Renal cortical epithelial cell (primary cell): ENCODE measurements around the gene PRKAR1B. TPM values are rescaled to one million over a fixed set of nuclear protein-coding genes. Genes with fewer than 3 reads are reported as not detected.

ENCODE experiments used
- DNase-seq: peaks from one replicate; pipeline ENCODE4 v3.0.0-alpha.2; 2011; ENCODE audit warnings: low read depth
- total RNA-seq: library from RNA; depleted of rRNA; stranded (reverse); fragments of >200 nt; gene quantifications from 2 replicates; pipeline ENCODE4 v1.2.3, GENCODE V29; 2014

The PRKAR1B gene
- total RNA-seq, 1 donor from 2014 or later, result 35.7 TPM

GRCh38 chr7:691361-692045 lies 35.6 kb downstream of the PRKAR1B start:
- no peak for DNase-seq

- DNase-seq, result no peak
Measured at GRCh38 chr7:690478-691360, 36.4 kb downstream of the PRKAR1B start.

GRCh38 chr7:685540-685939 lies 41.5 kb downstream of the PRKAR1B start:
- DNase-seq, result no peak

DNA sequence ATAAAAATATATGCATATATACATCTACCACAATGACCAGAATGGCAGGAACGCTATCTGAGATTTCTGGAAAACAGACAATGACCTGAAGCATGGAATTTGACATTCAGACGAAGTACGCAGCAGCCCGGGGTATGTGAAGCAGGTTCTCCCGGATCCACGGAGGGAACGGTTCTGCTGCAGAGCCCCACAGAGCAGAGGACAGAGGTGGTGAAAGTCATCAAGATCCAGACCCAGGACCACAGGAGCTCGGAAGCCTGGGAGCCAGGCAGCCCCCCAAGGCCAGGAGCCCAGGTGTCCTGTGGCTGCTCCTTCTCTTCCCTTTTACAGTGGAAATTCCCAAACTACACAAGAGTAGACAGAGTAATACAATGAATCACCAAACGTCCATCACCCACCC lies 42.7 kb downstream of the PRKAR1B start:
- DNase-seq, result no peak

- no peak for DNase-seq
Measured at GRCh38 chr7:683526-684205, 43.4 kb downstream of the PRKAR1B start.

DNA sequence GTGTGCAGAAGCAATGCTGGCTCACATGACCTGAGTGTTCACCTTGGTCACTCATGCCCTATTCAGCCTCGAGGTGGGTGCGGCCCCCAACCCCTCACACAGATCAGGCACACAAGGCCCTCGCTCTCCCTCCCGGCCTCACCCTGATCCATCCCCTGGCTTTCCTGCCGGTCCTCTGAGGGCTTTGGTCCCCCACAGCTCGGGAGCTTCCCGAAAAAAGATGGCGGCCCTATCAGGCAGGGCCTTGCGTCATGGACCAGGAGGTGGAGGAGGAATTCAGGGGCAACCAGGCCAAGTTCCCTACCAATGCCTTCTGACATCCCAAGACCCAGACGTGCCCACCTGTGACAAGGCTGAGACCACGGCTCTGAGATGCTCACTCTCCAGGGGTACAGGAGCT lies 44.3 kb downstream of the PRKAR1B start:
- no peak for DNase-seq

GRCh38 chr7:681551-682307 lies 45.4 kb downstream of the PRKAR1B start:
- DNase-seq, result no peak

GRCh38 chr7:680411-681127 lies 46.5 kb downstream of the PRKAR1B start:
- no peak for DNase-seq

- no peak for DNase-seq
Measured at GRCh38 chr7:676972-677385, 50.1 kb downstream of the PRKAR1B start.

DNA sequence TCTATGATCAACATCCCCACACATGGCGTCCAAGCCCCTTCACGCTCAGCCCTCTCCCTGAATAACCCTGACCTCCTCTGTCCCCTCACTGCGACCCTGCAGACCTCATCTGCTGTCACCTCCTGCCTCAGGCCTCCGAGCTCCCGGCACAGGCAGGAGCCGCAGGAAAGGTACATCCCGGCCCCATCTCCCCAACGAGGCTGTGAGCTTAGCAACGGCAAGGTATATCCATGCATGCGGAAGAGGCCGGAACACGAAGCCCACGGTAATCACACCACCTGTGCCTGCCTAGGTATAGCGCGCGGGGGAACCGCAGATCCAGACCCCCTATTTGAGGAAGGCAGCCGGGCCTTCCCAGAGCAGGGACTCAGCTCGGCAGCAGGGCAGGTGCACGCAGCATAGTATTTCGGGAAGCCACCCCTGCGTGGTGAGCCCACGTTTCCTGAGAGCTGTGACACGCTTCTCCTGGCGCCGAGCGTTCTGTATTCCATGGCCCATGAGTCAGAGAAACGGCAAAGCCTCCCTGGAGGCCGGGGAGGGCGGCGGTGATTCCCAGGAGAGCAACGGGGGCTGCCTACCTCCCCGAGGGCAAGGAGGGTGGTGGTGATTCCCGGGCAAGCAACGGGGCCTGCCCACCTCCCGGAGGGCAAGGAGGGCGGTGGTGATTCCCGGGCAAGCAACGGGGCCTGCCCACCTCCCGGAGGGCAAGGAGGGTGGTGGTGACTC lies 50.7 kb downstream of the PRKAR1B start:
- DNase-seq, result no peak

- DNase-seq, result no peak
Measured at GRCh38 chr7:674454-675410, 52.3 kb downstream of the PRKAR1B start.

DNA sequence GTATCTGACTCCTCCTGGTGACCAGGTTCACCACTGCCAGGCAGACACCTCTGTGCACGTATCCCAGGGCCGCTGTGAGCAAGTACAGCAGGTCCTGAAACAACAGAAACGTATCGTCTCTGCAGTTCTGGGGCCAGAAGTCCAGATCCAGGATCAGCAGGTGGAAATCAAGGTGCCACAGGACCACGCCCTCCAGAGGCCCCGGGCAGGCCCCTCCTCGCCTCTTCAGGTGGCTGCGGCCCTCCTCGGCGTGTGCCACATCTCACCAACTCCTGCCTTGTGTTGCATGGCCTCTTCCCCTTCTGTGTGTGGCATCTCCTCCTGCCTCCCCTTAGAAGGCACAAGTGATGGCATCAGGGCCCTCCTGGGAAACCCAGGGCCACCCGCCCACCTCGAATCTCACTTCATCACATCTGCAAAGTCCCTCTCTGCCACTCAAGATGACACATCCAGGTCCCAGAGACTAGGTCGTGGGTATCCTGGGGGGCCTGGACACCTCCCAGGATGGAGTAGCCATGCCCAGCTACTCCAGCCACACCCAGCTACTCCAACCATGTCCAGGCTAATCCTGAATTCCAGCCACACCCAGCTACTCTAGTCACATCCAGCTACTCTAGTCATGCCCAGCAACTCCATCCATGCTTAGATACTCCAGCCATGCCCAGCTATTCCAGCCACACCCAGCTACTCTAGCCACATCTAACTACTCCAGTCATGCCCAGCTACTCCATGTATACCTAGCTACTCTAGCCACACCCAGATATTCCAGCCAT lies 53.2 kb downstream of the PRKAR1B start:
- no peak for DNase-seq

- no peak for DNase-seq
Measured at GRCh38 chr7:672891-673290, 54.2 kb downstream of the PRKAR1B start.

DNA sequence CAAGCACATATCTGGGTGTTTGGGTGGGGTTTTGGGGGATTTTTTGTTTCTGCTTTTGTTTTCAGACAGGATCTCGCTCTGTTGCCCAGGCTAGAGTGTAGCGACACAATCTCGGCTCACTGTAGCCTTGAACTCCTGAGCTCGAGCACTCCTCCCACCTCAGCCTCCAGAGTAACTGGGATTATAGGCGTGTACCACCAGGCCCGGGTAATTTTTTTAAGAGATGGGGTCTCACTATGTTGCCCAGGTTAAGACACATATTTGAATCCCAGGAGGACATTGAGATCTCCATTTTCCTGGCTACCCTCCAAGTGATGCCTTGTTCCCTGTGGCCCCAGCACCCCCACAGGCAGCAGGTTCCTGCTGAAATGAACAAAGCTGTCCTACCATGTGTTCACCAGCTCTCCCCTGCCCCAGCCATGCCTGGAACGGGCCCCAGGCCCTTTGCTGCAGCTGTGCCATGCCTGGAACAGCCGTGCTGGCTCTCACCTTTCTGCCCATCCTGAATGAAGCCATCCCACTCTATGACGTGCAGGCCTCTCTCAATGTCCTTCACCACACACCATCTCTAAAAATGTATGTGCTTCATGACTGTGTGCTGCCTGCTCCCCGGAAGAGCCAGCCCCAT lies 55.6 kb downstream of the PRKAR1B start:
- DNase-seq, result no peak

DNA sequence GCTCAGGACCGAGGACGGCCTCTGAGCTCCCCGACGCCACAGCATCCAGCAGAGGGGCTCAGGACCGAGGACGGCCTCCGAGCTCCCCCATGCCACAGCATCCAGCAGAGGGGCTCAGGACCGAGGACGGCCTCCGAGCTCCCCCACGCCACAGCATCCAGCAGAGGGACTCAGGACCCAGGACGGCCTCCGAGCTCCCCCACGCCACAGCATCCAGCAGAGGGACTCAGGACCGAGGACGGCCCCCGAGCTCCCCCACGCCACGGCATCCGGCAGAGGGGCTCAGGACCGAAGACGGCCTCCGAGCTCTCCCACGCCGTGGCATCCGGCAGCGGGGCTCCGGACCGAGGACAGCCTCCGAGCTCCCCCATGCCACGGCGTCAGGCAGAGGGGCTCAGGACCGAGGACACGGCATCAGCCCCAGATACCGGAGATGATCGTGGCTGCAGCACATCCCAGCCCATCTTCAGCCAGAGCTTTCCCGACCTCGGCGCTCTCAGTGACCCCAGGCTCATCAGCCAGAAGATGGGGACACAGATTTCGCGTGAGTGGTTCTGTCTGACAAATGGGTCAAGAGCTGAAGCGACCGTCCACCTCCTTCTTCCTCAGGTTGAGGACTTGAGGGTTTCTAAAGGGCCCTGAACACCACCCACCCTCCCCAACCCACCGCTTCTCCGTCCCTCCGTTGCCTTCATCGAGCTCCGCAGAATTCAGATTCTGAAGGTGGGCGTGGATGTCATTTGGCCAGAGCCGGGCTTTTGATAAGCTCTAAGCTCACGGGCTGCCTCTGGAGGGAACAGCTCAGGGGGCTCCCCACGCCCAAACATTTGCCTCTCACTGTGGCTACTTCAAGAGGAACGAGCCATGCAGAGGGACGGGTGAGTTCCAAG lies 56.3 kb downstream of the PRKAR1B start:
- no peak for DNase-seq

DNA sequence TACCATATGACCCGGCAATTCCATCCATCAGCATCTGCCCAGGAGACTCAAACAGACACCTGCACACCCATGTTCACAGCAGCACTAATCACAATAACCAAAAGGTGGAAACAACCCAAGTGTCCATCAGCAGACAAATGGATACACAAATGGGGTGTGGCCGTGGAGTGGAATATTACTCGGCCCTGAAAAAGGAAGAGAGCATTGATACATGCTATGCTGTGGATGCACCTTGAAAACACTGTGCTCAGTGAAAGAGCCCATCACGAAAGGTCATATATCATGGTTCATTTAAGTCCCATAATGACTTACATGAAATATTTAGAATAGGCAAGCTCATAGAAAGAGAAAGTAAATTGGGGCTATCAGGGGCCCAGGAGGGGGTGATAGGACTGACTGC lies 58.1 kb downstream of the PRKAR1B start:
- no peak for DNase-seq
